BLaER1 (cell line): ENCODE measurements around the gene PCAT6.

ENCODE experiments used
- H3K27ac ChIP-seq: shearing (Covaris generic); formaldehyde crosslinking; 2 replicates; pipeline ENCODE4 v1.8.1; 2022
- H3K27me3 ChIP-seq: shearing (Covaris generic); formaldehyde crosslinking; 2 replicates; pipeline ENCODE4 v1.8.1; 2022
- H3K36me3 ChIP-seq: shearing (Covaris generic); formaldehyde crosslinking; 2 replicates; pipeline ENCODE4 v1.8.1; 2022
- H3K4me1 ChIP-seq: shearing (Covaris generic); formaldehyde crosslinking; 2 replicates; pipeline ENCODE4 v1.8.1; 2022
- H3K4me2 ChIP-seq: shearing (Covaris generic); formaldehyde crosslinking; 2 replicates; pipeline ENCODE4 v1.8.1; 2022
- H3K4me3 ChIP-seq: shearing (Covaris generic); formaldehyde crosslinking; 2 replicates; pipeline ENCODE4 v1.8.1; 2022
- H3K9ac ChIP-seq: shearing (Covaris generic); formaldehyde crosslinking; 2 replicates; pipeline ENCODE4 v1.8.1; 2022
- H3K9me3 ChIP-seq: shearing (Covaris generic); formaldehyde crosslinking; 2 replicates; pipeline ENCODE4 v1.8.1; 2022
- H4K20me1 ChIP-seq: shearing (Covaris generic); formaldehyde crosslinking; 2 replicates; pipeline ENCODE4 v1.8.1; 2022
- Cebpa-rat ChIP-seq: shearing (Covaris generic); IDR thresholded peaks from 2 replicates; pipeline ENCODE4 v1.8.1; 2022

The PCAT6 gene

GRCh38 chr1:202858789-202859414 lies 48.1 kb downstream of the PCAT6 start:
- Histone ChIP-seq H3K4me1 (peaks cover 47% of the 10 kb centered on the region), H3K4me3 (0 out of 2 replicates have a peak overlapping the region, but pooled peaks have one; percentile 3), H3K9me3 (peaks cover 27% of the 10 kb centered on the region), H3K9ac (no peak overlapping the region), H4K20me1 (0 out of 2 replicates have a peak, but pooled peaks cover 15% of the 10 kb centered on the region), H3K4me2 (peak overlapping the region; percentile 66), H3K27me3 (peaks cover 52% of the 10 kb centered on the region), H3K36me3 (no peaks in the 10 kb centered on the region), H3K27ac (peak overlapping the region; percentile 59)
- TF ChIP-seq Cebpa-rat, result no peak

DNA sequence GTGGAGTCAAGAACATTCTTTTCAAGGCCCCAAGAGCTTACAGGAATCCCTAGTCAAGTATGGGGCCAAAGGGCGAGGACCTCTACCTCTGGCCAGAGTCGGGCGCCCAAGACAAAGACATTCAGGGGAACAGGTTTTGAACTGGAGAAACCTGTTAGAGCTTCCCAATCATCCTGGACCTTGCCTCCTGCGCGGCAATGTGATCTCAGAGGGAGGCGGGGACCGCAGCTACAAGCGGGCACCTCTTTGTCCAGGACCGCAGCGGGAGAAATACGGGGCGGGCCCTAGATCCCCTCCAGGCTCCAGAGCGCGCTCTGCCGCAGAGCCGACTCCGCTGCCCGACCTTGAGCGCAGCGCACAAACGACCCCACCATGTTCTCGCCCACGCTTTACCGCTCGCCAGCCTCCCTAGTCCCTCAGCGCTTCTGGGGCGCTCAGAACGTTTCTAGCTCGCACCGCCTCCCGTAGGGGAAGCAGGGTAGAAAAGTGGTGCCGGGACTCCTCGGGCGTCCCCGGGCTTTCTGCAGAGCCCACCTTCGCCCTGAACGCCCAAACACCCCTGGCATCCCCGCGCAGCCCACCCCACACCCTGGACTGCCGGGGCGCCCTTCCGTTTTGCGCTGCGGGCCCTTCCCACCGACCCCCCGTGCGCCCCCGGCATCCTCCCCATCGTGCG lies 50.1 kb downstream of the PCAT6 start:
- Histone ChIP-seq H3K4me2 (peak overlapping the region; percentile 75), H3K4me3 (peak overlapping the region; percentile 64), H3K9me3 (peaks cover 27% of the 10 kb centered on the region), H3K27ac (no peak overlapping the region), H3K9ac (no peak overlapping the region), H3K4me1 (peaks cover 41% of the 10 kb centered on the region), H3K36me3 (no peaks in the 10 kb centered on the region), H3K27me3 (peaks cover 67% of the 10 kb centered on the region), H4K20me1 (0 out of 2 replicates have a peak, but pooled peaks cover 15% of the 10 kb centered on the region)
- TF ChIP-seq Cebpa-rat, result no peak
